SK-N-SH (cell line): ENCODE results near the gene CCNY. TPM values are rescaled to one million over a fixed set of nuclear protein-coding genes. Genes with fewer than 3 reads are reported as not detected.

ENCODE experiments used
- CTCF ChIA-PET: fragments of 300-600, 350-600 bp; formaldehyde crosslinking; extraction: SDS; loops from one replicate; lab custom pipeline; 2021; lab: Yijun Ruan, JAX
- POLR2A ChIA-PET: fragments of 350-600 bp; sonication (Branson Sonifier 250); formaldehyde crosslinking; extraction: SDS; loops from one replicate; lab custom pipeline; 2020; ENCODE audit warnings: antibody characterized with exemption, inconsistent platforms; lab: Yijun Ruan, JAX
- DNase-seq: peaks from one replicate; pipeline ENCODE4 v3.0.0; 2012
- H2AFZ ChIP-seq: fragments of 200-600 bp; sonication (generic); 2 replicates; pipeline ENCODE4 v1.8.1; 2016; ENCODE audit warnings: antibody characterized with exemption, mild to moderate bottlenecking, low read depth
- H3F3A ChIP-seq: fragments of 200-600 bp; sonication (generic); replicated peaks from 2 replicates; pipeline ENCODE3; 2016; ENCODE audit warnings: antibody characterized with exemption, mild to moderate bottlenecking; ENCODE audit not compliant: insufficient read depth
- H3K27ac ChIP-seq, 2 experiments: fragments of 200-500 bp in 1 of 2; fragments of 200-600 bp in 1 of 2; sonication (Bioruptor generic) in 1 of 2; sonication (generic), shearing (Covaris generic) in 1 of 2; 2 replicates each; pipeline versions ENCODE4 v1.5.1 to v1.6.1; 2014 to 2016; ENCODE audit warnings: low read depth in 2 of 2, inconsistent platforms in 1 of 2, low read length in 1 of 2, mild to moderate bottlenecking in 1 of 2, mixed read lengths in 1 of 2
- H3K27me3 ChIP-seq: fragments of 200-600 bp; sonication (generic), shearing (Covaris generic); 2 replicates; pipeline ENCODE4 v1.6.1; 2016; ENCODE audit warnings: mixed run types; ENCODE audit not compliant: insufficient read depth
- H3K36me3 ChIP-seq, 2 experiments: fragments of 200-500 bp in 1 of 2; fragments of 200-600 bp in 1 of 2; sonication (Bioruptor generic) in 1 of 2; sonication (generic) in 1 of 2; replicated peaks in 1 of 2; 2 replicates each; pipeline versions ENCODE3 to v1.5.1; 2014 to 2016; ENCODE audit warnings: low read length in 1 of 2, mild to moderate bottlenecking in 1 of 2; ENCODE audit not compliant: insufficient read depth in 2 of 2, control insufficient read depth in 1 of 2
- H3K4me1 ChIP-seq, 2 experiments: fragments of 200-500 bp in 1 of 2; fragments of 200-600 bp in 1 of 2; sonication (Bioruptor generic) in 1 of 2; sonication (generic), shearing (Covaris generic) in 1 of 2; 2 replicates each; pipeline versions ENCODE4 v1.5.1 to v1.6.1; 2014 to 2016; ENCODE audit warnings: low read depth in 1 of 2, low read length in 1 of 2, mixed run types in 1 of 2; ENCODE audit not compliant: insufficient read depth in 2 of 2, control insufficient read depth in 1 of 2
- H3K4me2 ChIP-seq: fragments of 200-600 bp; sonication (generic), shearing (Covaris generic); 2 replicates; pipeline ENCODE4 v1.6.1; 2017; ENCODE audit warnings: mixed run types
- H3K4me3 ChIP-seq, 2 experiments: fragments of 200-500 bp in 1 of 2; fragments of 200-600 bp in 1 of 2; sonication (Bioruptor generic) in 1 of 2; sonication (generic), shearing (Covaris generic) in 1 of 2; 2 replicates each; pipeline versions ENCODE4 v1.5.1 to v1.8.1; 2014 to 2016; ENCODE audit warnings: low read depth in 2 of 2, inconsistent platforms in 1 of 2, low read length in 1 of 2, mild to moderate bottlenecking in 1 of 2, mixed read lengths in 1 of 2, moderate library complexity in 1 of 2
- H3K79me2 ChIP-seq: fragments of 200-600 bp; sonication (generic); 2 replicates; pipeline ENCODE4 v1.8.1; 2017; ENCODE audit warnings: mild to moderate bottlenecking; ENCODE audit not compliant: insufficient read depth
- H3K9ac ChIP-seq: fragments of 200-600 bp; sonication (generic); 2 replicates; pipeline ENCODE4 v1.6.1; 2017; ENCODE audit warnings: mixed run types
- H3K9me2 ChIP-seq: fragments of 200-600 bp; sonication (generic); 2 replicates; pipeline ENCODE4 v1.6.1; 2017; ENCODE audit warnings: mixed run types
- H3K9me3 ChIP-seq: fragments of 200-600 bp; sonication (generic); 2 replicates; pipeline ENCODE4 v1.6.1; 2017; ENCODE audit warnings: mixed run types, mild to moderate bottlenecking, moderate library complexity
- H4K20me1 ChIP-seq: fragments of 200-600 bp; sonication (generic); 2 replicates; pipeline ENCODE4 v1.6.1; 2017; ENCODE audit warnings: mild to moderate bottlenecking, mixed run types; ENCODE audit not compliant: insufficient read depth
- ELF1 ChIP-seq: IDR thresholded peaks from 2 replicates; pipeline ENCODE4 v1.4.0; 2012
- EP300 ChIP-seq, 2 experiments: IDR thresholded peaks; 2 replicates each; pipeline versions ENCODE4 v1.4.0 to v1.6.1; 2012; ENCODE audit warnings: borderline replicate concordance in 1 of 2, low read depth in 1 of 2, low read length in 1 of 2
- EZH2phosphoT487 ChIP-seq: fragments of 200-600 bp; sonication (generic); IDR thresholded peaks from 2 replicates; pipeline ENCODE4 v1.6.1; 2017; ENCODE audit warnings: low read depth, mixed run types, mild to moderate bottlenecking, antibody characterized with exemption, moderate library complexity, borderline replicate concordance
- FOSL2 ChIP-seq: IDR thresholded peaks from 2 replicates; pipeline ENCODE4 v1.4.0; 2012; ENCODE audit warnings: low read depth, mild to moderate bottlenecking, moderate library complexity, borderline replicate concordance
- GATA2 ChIP-seq: sonication (generic); formaldehyde crosslinking; IDR thresholded peaks from 2 replicates; pipeline ENCODE4 v1.5.0; 2020; ENCODE audit warnings: mild to moderate bottlenecking, missing genetic modification reagents
- IRF3 ChIP-seq: fragments of 150-350 bp; IDR thresholded peaks from 2 replicates; pipeline ENCODE4 v1.6.1; 2016; ENCODE audit warnings: mild to moderate bottlenecking, low read depth, low read length
- JUND ChIP-seq: IDR thresholded peaks from 2 replicates; pipeline ENCODE4 v1.4.0; 2012
- MXI1 ChIP-seq: IDR thresholded peaks from 2 replicates; pipeline ENCODE4 v1.6.1; 2012; ENCODE audit warnings: mild to moderate bottlenecking, low read depth, low read length, improper control_type of control experiment
- NRF1 ChIP-seq: IDR thresholded peaks from 2 replicates; pipeline ENCODE4 v1.6.1; 2012; ENCODE audit warnings: low read depth, mild to moderate bottlenecking, low read length
- POLR2AphosphoS5 ChIP-seq: IDR thresholded peaks from 2 replicates; pipeline ENCODE4 v1.6.1; 2012; ENCODE audit warnings: low read depth, low read length
- RAD21 ChIP-seq: IDR thresholded peaks from 2 replicates; pipeline ENCODE4 v1.6.1; 2012; ENCODE audit warnings: mild to moderate bottlenecking, low read length
- RFX5 ChIP-seq: IDR thresholded peaks from 2 replicates; pipeline ENCODE4 v1.6.1; 2012; ENCODE audit warnings: mild to moderate bottlenecking, improper control_type of control experiment, low read length
- RXRA ChIP-seq: IDR thresholded peaks from 2 replicates; pipeline ENCODE4 v1.4.0; 2012; ENCODE audit warnings: low read depth, mild to moderate bottlenecking, borderline replicate concordance
- SIN3A ChIP-seq: IDR thresholded peaks from 2 replicates; pipeline ENCODE4 v1.6.1; 2012; ENCODE audit warnings: low read depth, mild to moderate bottlenecking, low read length, moderate library complexity, borderline replicate concordance
- TCF12 ChIP-seq: IDR thresholded peaks from 2 replicates; pipeline ENCODE4 v1.4.0; 2012
- TEAD4 ChIP-seq: IDR thresholded peaks from 2 replicates; pipeline ENCODE4 v1.4.0; 2012; ENCODE audit warnings: mild to moderate bottlenecking, borderline replicate concordance; ENCODE audit not compliant: insufficient read depth
- YY1 ChIP-seq: IDR thresholded peaks from 2 replicates; pipeline ENCODE4 v1.4.0; 2012; ENCODE audit warnings: low read depth, mild to moderate bottlenecking
- WGBS: methylation state at CpG from one replicate; pipeline ENCODE4 v1.1.6; 2017; ENCODE audit warnings: low lambda C conversion rate; 5-methylcytosine and 5-hydroxymethylcytosine counted together
- polyA plus RNA-seq, 3 experiments: library from polyadenylated mRNA; depleted of rRNA; stranded (reverse); fragments of >200 nt; gene quantifications; 2 replicates each; pipeline ENCODE4 v1.2.3, GENCODE V29; 2012
- TF ChIP-seq, protein P1 (sequence below): IDR thresholded peaks from 2 replicates; pipeline ENCODE4 v1.6.1; 2012; ENCODE audit warnings: mild to moderate bottlenecking, low read depth, low read length, moderate library complexity
- TF ChIP-seq, protein P2 (sequence below): IDR thresholded peaks from 2 replicates; pipeline ENCODE4 v1.4.0; 2012; ENCODE audit warnings: low read depth, borderline replicate concordance
- TF ChIP-seq, protein P3 (sequence below): fragments of 150-350 bp; IDR thresholded peaks from 2 replicates; pipeline ENCODE4 v1.6.1; 2017; ENCODE audit warnings: antibody characterized with exemption, low read length, low read depth, borderline replicate concordance
- TF ChIP-seq, protein P4 (sequence below): IDR thresholded peaks from 2 replicates; pipeline ENCODE4 v1.4.0; 2012; ENCODE audit warnings: low read depth

Gene CCNY
- polyA plus RNA-seq, 1 of the 3 experiments (the other 2 are of a cell fraction): 29.4 TPM

DNA sequence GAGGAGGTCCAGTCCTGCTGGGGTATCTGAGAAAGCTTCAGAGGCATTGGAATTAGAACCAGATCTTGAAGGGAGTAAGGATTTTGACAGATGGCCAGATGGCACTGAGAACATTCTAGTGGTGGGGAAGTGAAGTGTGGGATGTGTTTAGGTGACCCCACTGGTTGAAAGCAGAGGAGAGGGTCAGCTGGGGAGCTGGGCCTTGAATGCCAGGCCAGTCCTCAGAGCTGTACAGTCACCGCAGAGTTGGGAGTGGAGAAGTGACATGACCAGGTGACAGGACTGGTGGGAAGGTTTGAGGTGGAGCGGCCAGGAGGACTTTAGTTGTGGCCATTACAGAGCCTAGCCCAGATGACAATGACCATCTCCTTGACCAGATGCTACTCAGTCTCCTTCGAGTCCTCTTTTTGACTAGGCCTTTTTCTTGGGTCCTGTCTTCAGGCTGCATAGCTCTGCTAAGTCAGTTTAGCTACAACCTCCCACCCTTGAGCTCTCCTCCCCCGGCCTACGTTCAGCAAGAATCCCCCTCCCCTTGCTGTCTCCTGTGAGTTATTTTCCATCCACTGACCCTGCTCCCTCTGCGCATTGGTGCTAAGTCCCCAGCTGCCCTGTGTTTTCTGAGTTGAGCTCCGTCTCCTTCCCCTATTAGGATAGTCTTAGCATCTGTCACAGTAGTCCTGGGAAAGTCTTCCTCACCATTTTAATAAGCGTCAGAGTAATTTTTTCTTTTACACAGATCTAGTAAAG is 56.3 kb downstream of the CCNY start (continued):
- TF ChIP-seq, protein P1, sequence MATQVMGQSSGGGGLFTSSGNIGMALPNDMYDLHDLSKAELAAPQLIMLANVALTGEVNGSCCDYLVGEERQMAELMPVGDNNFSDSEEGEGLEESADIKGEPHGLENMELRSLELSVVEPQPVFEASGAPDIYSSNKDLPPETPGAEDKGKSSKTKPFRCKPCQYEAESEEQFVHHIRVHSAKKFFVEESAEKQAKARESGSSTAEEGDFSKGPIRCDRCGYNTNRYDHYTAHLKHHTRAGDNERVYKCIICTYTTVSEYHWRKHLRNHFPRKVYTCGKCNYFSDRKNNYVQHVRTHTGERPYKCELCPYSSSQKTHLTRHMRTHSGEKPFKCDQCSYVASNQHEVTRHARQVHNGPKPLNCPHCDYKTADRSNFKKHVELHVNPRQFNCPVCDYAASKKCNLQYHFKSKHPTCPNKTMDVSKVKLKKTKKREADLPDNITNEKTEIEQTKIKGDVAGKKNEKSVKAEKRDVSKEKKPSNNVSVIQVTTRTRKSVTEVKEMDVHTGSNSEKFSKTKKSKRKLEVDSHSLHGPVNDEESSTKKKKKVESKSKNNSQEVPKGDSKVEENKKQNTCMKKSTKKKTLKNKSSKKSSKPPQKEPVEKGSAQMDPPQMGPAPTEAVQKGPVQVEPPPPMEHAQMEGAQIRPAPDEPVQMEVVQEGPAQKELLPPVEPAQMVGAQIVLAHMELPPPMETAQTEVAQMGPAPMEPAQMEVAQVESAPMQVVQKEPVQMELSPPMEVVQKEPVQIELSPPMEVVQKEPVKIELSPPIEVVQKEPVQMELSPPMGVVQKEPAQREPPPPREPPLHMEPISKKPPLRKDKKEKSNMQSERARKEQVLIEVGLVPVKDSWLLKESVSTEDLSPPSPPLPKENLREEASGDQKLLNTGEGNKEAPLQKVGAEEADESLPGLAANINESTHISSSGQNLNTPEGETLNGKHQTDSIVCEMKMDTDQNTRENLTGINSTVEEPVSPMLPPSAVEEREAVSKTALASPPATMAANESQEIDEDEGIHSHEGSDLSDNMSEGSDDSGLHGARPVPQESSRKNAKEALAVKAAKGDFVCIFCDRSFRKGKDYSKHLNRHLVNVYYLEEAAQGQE: no peak
- no peak for TF ChIP-seq TEAD4
- no peak for TF ChIP-seq IRF3
- TF ChIP-seq, protein P2, sequence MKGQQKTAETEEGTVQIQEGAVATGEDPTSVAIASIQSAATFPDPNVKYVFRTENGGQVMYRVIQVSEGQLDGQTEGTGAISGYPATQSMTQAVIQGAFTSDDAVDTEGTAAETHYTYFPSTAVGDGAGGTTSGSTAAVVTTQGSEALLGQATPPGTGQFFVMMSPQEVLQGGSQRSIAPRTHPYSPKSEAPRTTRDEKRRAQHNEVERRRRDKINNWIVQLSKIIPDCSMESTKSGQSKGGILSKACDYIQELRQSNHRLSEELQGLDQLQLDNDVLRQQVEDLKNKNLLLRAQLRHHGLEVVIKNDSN: no peak
- TF ChIP-seq MXI1: no peak

DNA sequence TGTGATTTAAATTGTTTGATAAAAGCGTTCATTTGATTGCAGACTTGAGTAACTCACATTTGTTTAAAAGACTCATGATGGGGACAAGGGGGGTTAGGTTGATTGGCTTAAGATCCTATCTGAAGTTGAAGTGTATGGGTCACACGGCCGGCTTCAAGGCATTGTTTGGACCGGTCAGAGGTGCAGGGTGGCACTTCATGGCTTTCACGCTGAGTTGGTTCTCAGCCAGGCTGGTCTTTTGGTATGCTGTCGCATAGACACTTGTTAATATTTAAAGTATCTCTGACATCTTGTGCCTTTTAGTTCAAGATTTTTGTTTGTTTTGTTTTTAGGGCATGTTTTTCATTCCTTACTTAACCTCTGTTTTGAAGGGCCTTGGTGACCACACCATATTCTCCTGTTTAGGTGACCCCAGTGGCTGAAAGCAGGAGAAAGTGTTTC is 58.1 kb downstream of the CCNY start:
- peaks cover 90% of the 10 kb centered on the region for H4K20me1 ChIP-seq
- H3K4me2 ChIP-seq: no peak overlapping the region
- H3K27me3 ChIP-seq: no peaks in the 10 kb centered on the region
- H3K79me2 ChIP-seq: peaks cover 100% of the 10 kb centered on the region
- 88% methylated on average over 6 of the region's 6 CpGs for WGBS
- DNase-seq: no peak
- no peak overlapping the region for H3K9ac ChIP-seq
- no peak overlapping the region for H2AFZ ChIP-seq
- no peak overlapping the region for H3K4me3 ChIP-seq
- no peaks in the 10 kb centered on the region for H3F3A ChIP-seq
- H3K27ac ChIP-seq: no peak overlapping the region
- no peaks in the 10 kb centered on the region for H3K9me3 ChIP-seq
- TF ChIP-seq, protein P3, sequence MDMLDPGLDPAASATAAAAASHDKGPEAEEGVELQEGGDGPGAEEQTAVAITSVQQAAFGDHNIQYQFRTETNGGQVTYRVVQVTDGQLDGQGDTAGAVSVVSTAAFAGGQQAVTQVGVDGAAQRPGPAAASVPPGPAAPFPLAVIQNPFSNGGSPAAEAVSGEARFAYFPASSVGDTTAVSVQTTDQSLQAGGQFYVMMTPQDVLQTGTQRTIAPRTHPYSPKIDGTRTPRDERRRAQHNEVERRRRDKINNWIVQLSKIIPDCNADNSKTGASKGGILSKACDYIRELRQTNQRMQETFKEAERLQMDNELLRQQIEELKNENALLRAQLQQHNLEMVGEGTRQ: no peak
- no peak for TF ChIP-seq JUND
- TF ChIP-seq, protein P4, sequence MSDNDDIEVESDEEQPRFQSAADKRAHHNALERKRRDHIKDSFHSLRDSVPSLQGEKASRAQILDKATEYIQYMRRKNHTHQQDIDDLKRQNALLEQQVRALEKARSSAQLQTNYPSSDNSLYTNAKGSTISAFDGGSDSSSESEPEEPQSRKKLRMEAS: no peak
- no peak for TF ChIP-seq IRF3
- TF ChIP-seq POLR2AphosphoS5: no peak
- TF ChIP-seq RXRA: no peak
- TF ChIP-seq FOSL2: no peak
- TF ChIP-seq NRF1: no peak
- TF ChIP-seq RFX5: no peak
- TF ChIP-seq MXI1: no peak
- TF ChIP-seq TEAD4: no peak
- TF ChIP-seq YY1: no peak
- TF ChIP-seq EZH2phosphoT487: no peak
- TF ChIP-seq EP300 (IDR thresholded peaks at IDR 0.05; ENCODE audit: borderline replicate concordance in 1 of 2, low read depth in 1 of 2, low read length in 1 of 2): no peak
- no peak for TF ChIP-seq ELF1
- TF ChIP-seq TCF12: no peak
- TF ChIP-seq SIN3A: no peak
- no peak for TF ChIP-seq RAD21
- no peak for TF ChIP-seq GATA2
- no peaks in the 10 kb centered on the region for H3K36me3 ChIP-seq
- H3K4me1 ChIP-seq: peaks cover 9 to 48% of the 10 kb centered on the region in 2 experiments; a peak in 3 of 4 replicates
- no peaks in the 10 kb centered on the region for H3K9me2 ChIP-seq
- ChIA-PET CTCF (no interaction called here), POLR2A (no interaction called here)
